Measurements from ENCODE around the gene PXDN.

GRCh38 chr2:1600191-1601066 is 143.9 kb downstream of the PXDN start:
- no peak for TF ChIP-seq POLR2AphosphoS5 (IDR thresholded peaks at IDR 0.05; ENCODE audit: borderline replicate concordance, low read depth, low read length)
- TF ChIP-seq EZH2 (IDR thresholded peaks at IDR 0.05): no peak
- TF ChIP-seq FOXP2 (optimal IDR thresholded peaks at IDR 0.05; ENCODE audit: control extremely low read depth, extremely low read length, insufficient read depth): no peak
